Activated T-helper 2 cell treated with anti-CD3 and anti-CD28 coated beads, Interferon-gamma antibody, Interleukin-2, Interleukin-4, amounts not matched to agents 10 μg/mL and 5 μg/mL and 100 μg/mL, durations not matched to agents 14 hours and 24 hours and 36 hours (primary cell): ENCODE results near the gene SLC16A10. TPM values are rescaled to one million over a fixed set of nuclear protein-coding genes. Genes with fewer than 3 reads are reported as not detected.

ENCODE experiments used
- DNase-seq: peaks from one replicate; pipeline ENCODE4 v3.0.0; 2021; ENCODE audit warnings: low spot score
- H3K27ac Mint-ChIP-seq: one replicate; pipeline ENCODE4 v1.8.0; 2021; ENCODE audit warnings: mixed read lengths
- H3K27me3 Mint-ChIP-seq: one replicate; pipeline ENCODE4 v1.8.0; 2021; ENCODE audit warnings: low read depth, mixed read lengths
- H3K36me3 Mint-ChIP-seq: one replicate; pipeline ENCODE4 v1.8.0; 2021; ENCODE audit warnings: low read depth, mixed read lengths
- H3K4me1 Mint-ChIP-seq: one replicate; pipeline ENCODE4 v1.8.0; 2021; ENCODE audit warnings: low read depth, mixed read lengths
- H3K4me3 Mint-ChIP-seq: one replicate; pipeline ENCODE4 v1.8.0; 2021; ENCODE audit warnings: low read depth, mild to moderate bottlenecking, moderate library complexity, mixed read lengths
- H3K9me3 Mint-ChIP-seq: one replicate; pipeline ENCODE4 v1.8.0; 2021; ENCODE audit warnings: mixed read lengths
- intact Hi-C: fragments of 100-400 bp; cut with micrococcal nuclease; formaldehyde crosslinking; loops from one replicate; pipeline ENCODE4 v1.15.1; 2023
- total RNA-seq: library from RNA; stranded (reverse); gene quantifications from 2 replicates; pipeline ENCODE4 v1.2.3, GENCODE V29; 2022

The SLC16A10 gene
- total RNA-seq, 1 donor from 2014 or later: 2.9 TPM

- intact Hi-C loops: no loop called here
- H3K27ac Mint-ChIP-seq: no peak overlapping the region
- H3K4me1 Mint-ChIP-seq: peaks cover 3% of the 10 kb centered on the region
- DNase-seq: no peak
- H3K27me3 Mint-ChIP-seq: no peaks in the 10 kb centered on the region
- no peaks in the 10 kb centered on the region for H3K36me3 Mint-ChIP-seq
- H3K4me3 Mint-ChIP-seq: no peak overlapping the region
- no peaks in the 10 kb centered on the region for H3K9me3 Mint-ChIP-seq
These were observed 135.0 kb downstream of the SLC16A10 start for GRCh38 chr6:111222341-111222740.

- intact Hi-C loops: no loop called here
- Mint-ChIP-seq H3K9me3 (no peaks in the 10 kb centered on the region), H3K27me3 (peaks cover 1% of the 10 kb centered on the region)
These were observed 140.8 kb downstream of the SLC16A10 start for GRCh38 chr6:111228094-111228493.

GRCh38 chr6:111230351-111231089, 143.2 kb downstream of the SLC16A10 start:
- Mint-ChIP-seq H3K27ac (no peak overlapping the region), H3K36me3 (no peaks in the 10 kb centered on the region), H3K4me3 (no peak overlapping the region), H3K27me3 (peaks cover 10% of the 10 kb centered on the region), H3K9me3 (no peaks in the 10 kb centered on the region), H3K4me1 (no peaks in the 10 kb centered on the region)
- intact Hi-C loops: no loop called here
- no peak for DNase-seq

More at GRCh38 chr6:111228094-111228493, 140.8 kb downstream of the SLC16A10 start:
- H3K36me3 Mint-ChIP-seq: no peaks in the 10 kb centered on the region
- DNase-seq: no peak
- H3K4me1 Mint-ChIP-seq: no peaks in the 10 kb centered on the region
- H3K27ac Mint-ChIP-seq: no peak overlapping the region
- no peak overlapping the region for H3K4me3 Mint-ChIP-seq

GRCh38 chr6:111231090-111231459, 143.8 kb downstream of the SLC16A10 start:
- Mint-ChIP-seq H3K36me3 (no peaks in the 10 kb centered on the region), H3K4me3 (no peak overlapping the region), H3K27ac (no peak overlapping the region), H3K27me3 (peaks cover 10% of the 10 kb centered on the region), H3K9me3 (no peaks in the 10 kb centered on the region), H3K4me1 (no peaks in the 10 kb centered on the region)
- DNase-seq: no peak
- intact Hi-C loops: no loop called here

GRCh38 chr6:111237852-111238251, 150.5 kb downstream of the SLC16A10 start:
- H3K27ac Mint-ChIP-seq: no peak overlapping the region
- intact Hi-C loops: no loop called here
- no peak for DNase-seq

GRCh38 chr6:111238464-111239119, 151.3 kb downstream of the SLC16A10 start:
- no peaks in the 10 kb centered on the region for H3K36me3 Mint-ChIP-seq
- no peaks in the 10 kb centered on the region for H3K4me1 Mint-ChIP-seq
- intact Hi-C loops: no loop called here
- H3K4me3 Mint-ChIP-seq: no peak overlapping the region
- no peaks in the 10 kb centered on the region for H3K9me3 Mint-ChIP-seq
- no peak overlapping the region for H3K27ac Mint-ChIP-seq
- H3K27me3 Mint-ChIP-seq: peaks cover 15% of the 10 kb centered on the region
- DNase-seq: no peak

More at GRCh38 chr6:111237852-111238251, 150.5 kb downstream of the SLC16A10 start:
- H3K4me3 Mint-ChIP-seq: no peak overlapping the region
- no peaks in the 10 kb centered on the region for H3K9me3 Mint-ChIP-seq
- peaks cover 9% of the 10 kb centered on the region for H3K27me3 Mint-ChIP-seq
- no peaks in the 10 kb centered on the region for H3K36me3 Mint-ChIP-seq
- no peaks in the 10 kb centered on the region for H3K4me1 Mint-ChIP-seq

- no peak for DNase-seq
- no peaks in the 10 kb centered on the region for H3K4me1 Mint-ChIP-seq
- no peak overlapping the region for H3K27ac Mint-ChIP-seq
- peaks cover 13% of the 10 kb centered on the region for H3K27me3 Mint-ChIP-seq
- intact Hi-C loops: no loop called here
- no peaks in the 10 kb centered on the region for H3K9me3 Mint-ChIP-seq
- H3K36me3 Mint-ChIP-seq: no peaks in the 10 kb centered on the region
- H3K4me3 Mint-ChIP-seq: no peak overlapping the region
These were observed 152.2 kb downstream of the SLC16A10 start for GRCh38 chr6:111239461-111239860.

- H3K4me1 Mint-ChIP-seq: no peaks in the 10 kb centered on the region
- peaks cover 17% of the 10 kb centered on the region for H3K27me3 Mint-ChIP-seq
- DNase-seq: no peak
- H3K36me3 Mint-ChIP-seq: no peaks in the 10 kb centered on the region
- no peak overlapping the region for H3K4me3 Mint-ChIP-seq
- intact Hi-C loops: no loop called here
- no peaks in the 10 kb centered on the region for H3K9me3 Mint-ChIP-seq
- H3K27ac Mint-ChIP-seq: no peak overlapping the region
These were observed 155.1 kb downstream of the SLC16A10 start for GRCh38 chr6:111242452-111242851.

- Mint-ChIP-seq H3K27ac (no peak overlapping the region), H3K4me3 (no peak overlapping the region), H3K4me1 (no peaks in the 10 kb centered on the region), H3K9me3 (no peaks in the 10 kb centered on the region), H3K36me3 (no peaks in the 10 kb centered on the region), H3K27me3 (peaks cover 17% of the 10 kb centered on the region)
- no peak for DNase-seq
- intact Hi-C loops: no loop called here
These were observed 155.8 kb downstream of the SLC16A10 start for GRCh38 chr6:111243095-111243494.

- Mint-ChIP-seq H3K4me1 (no peaks in the 10 kb centered on the region), H3K4me3 (no peak overlapping the region), H3K27me3 (peaks cover 19% of the 10 kb centered on the region), H3K27ac (no peak overlapping the region), H3K36me3 (no peaks in the 10 kb centered on the region), H3K9me3 (no peaks in the 10 kb centered on the region)
- DNase-seq: no peak
- intact Hi-C loops: no loop called here
These were observed 161.5 kb downstream of the SLC16A10 start for GRCh38 chr6:111248789-111249188.

GRCh38 chr6:111250791-111251354, 163.6 kb downstream of the SLC16A10 start:
- Mint-ChIP-seq H3K4me3 (no peak overlapping the region), H3K27me3 (peaks cover 23% of the 10 kb centered on the region), H3K36me3 (no peaks in the 10 kb centered on the region), H3K9me3 (no peaks in the 10 kb centered on the region), H3K27ac (no peak overlapping the region), H3K4me1 (no peaks in the 10 kb centered on the region)
- DNase-seq: no peak
- intact Hi-C loops: no loop called here

- Mint-ChIP-seq H3K36me3 (no peaks in the 10 kb centered on the region), H3K9me3 (no peaks in the 10 kb centered on the region), H3K27ac (no peak overlapping the region), H3K4me1 (no peaks in the 10 kb centered on the region), H3K27me3 (peaks cover 24% of the 10 kb centered on the region), H3K4me3 (no peak overlapping the region)
- DNase-seq: no peak
- intact Hi-C loops: no loop called here
These were observed 165.4 kb downstream of the SLC16A10 start for GRCh38 chr6:111252726-111253125.
